Endodermal cell (in vitro differentiated cells): ENCODE measurements around the gene OGT. TPM values are rescaled to one million over a fixed set of nuclear protein-coding genes. Genes with fewer than 3 reads are reported as not detected.

Source experiments
- DNase-seq: peaks from one replicate; pipeline ENCODE4 v3.0.0-alpha.2; 2017
- H3K27ac ChIP-seq: 2 replicates; pipeline ENCODE4 v1.5.1; 2013; ENCODE audit warnings: mild to moderate bottlenecking, low read depth, low read length, moderate library complexity
- H3K27me3 ChIP-seq: 2 replicates; pipeline ENCODE4 v1.6.1; 2013; ENCODE audit warnings: mild to moderate bottlenecking, low read length, moderate library complexity; ENCODE audit not compliant: insufficient read depth, control insufficient read depth, poor library complexity, severe bottlenecking
- H3K36me3 ChIP-seq: 2 replicates; pipeline ENCODE4 v1.7.0; 2013; ENCODE audit warnings: mild to moderate bottlenecking, low read length, moderate library complexity; ENCODE audit not compliant: control insufficient read depth, insufficient read depth
- H3K4me1 ChIP-seq: one replicate; pipeline ENCODE4 v1.7.0; 2013; ENCODE audit warnings: low read length; ENCODE audit not compliant: control insufficient read depth, insufficient read depth
- H3K4me3 ChIP-seq: 2 replicates; pipeline ENCODE4 v1.5.1; 2013; ENCODE audit warnings: mild to moderate bottlenecking, low read length, moderate library complexity
- H3K9ac ChIP-seq: 2 replicates; pipeline ENCODE4 v1.6.1; 2013; ENCODE audit warnings: mild to moderate bottlenecking, low read length, moderate library complexity; ENCODE audit not compliant: poor library complexity, severe bottlenecking; ENCODE audit errors: extremely low read depth
- H3K9me3 ChIP-seq: 2 replicates; pipeline ENCODE4 v1.6.1; 2013; ENCODE audit warnings: mild to moderate bottlenecking, low read length, moderate library complexity; ENCODE audit not compliant: control insufficient read depth
- H3K27ac Mint-ChIP-seq: 2 replicates; pipeline ENCODE4 v1.8.0; 2020; ENCODE audit warnings: mixed read lengths
- H3K27me3 Mint-ChIP-seq: 2 replicates; pipeline ENCODE4 v1.8.0; 2021; ENCODE audit warnings: mild to moderate bottlenecking, mixed read lengths; ENCODE audit not compliant: insufficient read depth
- H3K36me3 Mint-ChIP-seq: 2 replicates; pipeline ENCODE4 v1.8.0; 2020; ENCODE audit warnings: low read depth, mixed read lengths
- H3K4me1 Mint-ChIP-seq: 2 replicates; pipeline ENCODE4 v1.8.0; 2020; ENCODE audit warnings: mixed read lengths
- H3K4me3 Mint-ChIP-seq: 2 replicates; pipeline ENCODE4 v1.8.0; 2020; ENCODE audit warnings: mild to moderate bottlenecking, moderate library complexity, mixed read lengths
- H3K9me3 Mint-ChIP-seq: 2 replicates; pipeline ENCODE4 v1.8.0; 2020; ENCODE audit warnings: mild to moderate bottlenecking, mixed read lengths
- CTCF ChIP-seq: fragments of 200-600 bp; sonication (generic); conservative IDR thresholded peaks from 2 replicates; pipeline ENCODE4 v1.5.0; 2021; ENCODE audit warnings: antibody characterized with exemption, mild to moderate bottlenecking
- WGBS, 2 experiments: methylation state at CpG; one replicate each; pipeline versions ENCODE4 v1.1.5 to v1.1.7; 2013; ENCODE audit warnings: missing lambda C conversion rate in 2 of 2, mixed read lengths in 1 of 2; ENCODE audit not compliant: insufficient coverage in 1 of 2, insufficient read length in 1 of 2; 5-methylcytosine and 5-hydroxymethylcytosine counted together
- total RNA-seq, 2 donors: library from RNA; stranded (reverse); fragmentation: NEBNext Ultra II Directional in 1 of 2; extraction: Animal tissue kit (Norgen Biotek cat#: 25700) in 1 of 2; gene quantifications; 2 replicates in 1 of 2; 3 replicates in 1 of 2; pipeline ENCODE4 v1.2.1, GENCODE V29; 2021

OGT gene
- total RNA-seq, 2 donors from 2014 or later, result 114 to 153 TPM

- no peaks in the 10 kb centered on the region for H3K27me3 Mint-ChIP-seq
Observed at GRCh38 chrX:71525316-71525715, 7.6 kb upstream of the OGT start.

DNA sequence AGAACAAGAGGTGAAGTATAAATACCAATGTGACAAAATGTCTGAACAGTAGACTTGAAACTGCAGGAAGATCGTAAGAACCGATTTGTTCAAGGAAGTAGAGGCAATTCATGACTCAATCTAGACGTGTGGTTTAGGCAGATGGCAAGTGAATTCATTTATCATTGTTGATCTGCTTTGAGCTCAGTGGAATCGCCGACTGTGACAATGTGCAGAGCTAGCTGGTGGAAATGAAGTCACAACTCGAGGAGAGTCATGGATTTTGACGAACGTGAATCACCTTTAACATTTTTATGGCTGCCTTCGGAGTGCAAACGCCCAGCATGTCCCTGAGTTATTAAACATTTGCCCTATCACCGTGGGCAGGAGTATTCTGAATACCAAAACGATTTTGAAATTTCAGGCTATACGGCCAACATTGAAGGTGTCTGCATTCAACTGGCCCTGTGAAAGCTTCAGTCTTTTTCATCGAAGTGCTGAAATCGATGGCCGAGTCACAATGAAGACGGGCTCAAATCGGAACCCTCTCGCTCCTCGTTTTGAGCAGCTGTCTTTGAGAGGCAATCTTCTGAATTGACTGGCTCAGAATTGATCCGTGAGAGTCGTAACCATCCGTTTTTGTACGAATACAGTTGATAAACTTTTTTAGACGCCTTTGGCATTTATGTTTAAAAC lies 689 bp upstream of the OGT start:
- H3K4me3 ChIP-seq, result peak overlapping the region; percentile 96
- no peaks in the 10 kb centered on the region for H3K4me1 ChIP-seq
- no peak for TF ChIP-seq CTCF
- no peaks in the 10 kb centered on the region for H3K36me3 ChIP-seq
- Mint-ChIP-seq H3K36me3 (peaks cover 7% of the 10 kb centered on the region), H3K27me3 (no peaks in the 10 kb centered on the region), H3K4me3 (peak overlapping the region; percentile 98), H3K27ac (peak overlapping the region; percentile 41), H3K4me1 (peaks cover 2% of the 10 kb centered on the region), H3K9me3 (peaks cover 74% of the 10 kb centered on the region)
- no peak overlapping the region for H3K27ac ChIP-seq
- 14 to 17% methylated on average over 22 to 25 of the region's 25 CpGs for WGBS, 2 experiments
- DNase-seq, result no peak
- H3K9me3 ChIP-seq, result no peaks in the 10 kb centered on the region
- H3K27me3 ChIP-seq, result no peaks in the 10 kb centered on the region
- peak overlapping the region; percentile 39 for H3K9ac ChIP-seq

More at GRCh38 chrX:71525316-71525715, 7.6 kb upstream of the OGT start:
- Mint-ChIP-seq H3K4me1 (no peaks in the 10 kb centered on the region), H3K9me3 (peaks cover 42% of the 10 kb centered on the region), H3K27ac (no peak overlapping the region), H3K36me3 (no peaks in the 10 kb centered on the region), H3K4me3 (no peak overlapping the region)
- Histone ChIP-seq H3K27me3 (no peaks in the 10 kb centered on the region), H3K4me1 (no peaks in the 10 kb centered on the region), H3K27ac (no peak overlapping the region), H3K36me3 (no peaks in the 10 kb centered on the region), H3K4me3 (no peak overlapping the region), H3K9ac (no peak overlapping the region), H3K9me3 (no peaks in the 10 kb centered on the region)
- 98% methylated on average over 3 of the region's 3 CpGs; no CpG with 5 or more reads in 1 of the 2 experiments for WGBS, 2 experiments
- DNase-seq, result no peak
- TF ChIP-seq CTCF, result no peak

GRCh38 chrX:71533516-71533850 lies 579 bp downstream of the OGT start:
- peaks cover 11% of the 10 kb centered on the region for H3K36me3 Mint-ChIP-seq
- H3K9me3 Mint-ChIP-seq, result peaks cover 64% of the 10 kb centered on the region
- Histone ChIP-seq H3K9ac (peak overlapping the region; percentile 91), H3K9me3 (no peaks in the 10 kb centered on the region), H3K36me3 (peaks cover 8% of the 10 kb centered on the region), H3K4me3 (peak overlapping the region; percentile 96), H3K27ac (peak overlapping the region; percentile 66), H3K4me1 (no peaks in the 10 kb centered on the region), H3K27me3 (no peaks in the 10 kb centered on the region)
- H3K4me3 Mint-ChIP-seq, result peak overlapping the region; percentile 98
- WGBS, 2 experiments, result 0% methylated on average over 1 to 12 of the region's 12 CpGs
- no peaks in the 10 kb centered on the region for H3K27me3 Mint-ChIP-seq
- TF ChIP-seq CTCF, result no peak
- H3K4me1 Mint-ChIP-seq, result peaks cover 2% of the 10 kb centered on the region
- peak overlapping the region; percentile 95 for H3K27ac Mint-ChIP-seq
- no peak for DNase-seq
